Nephron (organoid): ENCODE results near the gene VPS4B.
"Not testable (repeated sequence)": the region's sequence is repeated elsewhere in the genome, so short reads cannot be mapped to it uniquely, and the experiment has no call there.

Experiments used
- H3K27ac Mint-ChIP-seq, 3 experiments: 2 replicates each; pipeline ENCODE4 v1.8.0; 2020; ENCODE audit warnings: mixed read lengths in 3 of 3, mild to moderate bottlenecking in 2 of 3, moderate library complexity in 1 of 3
- H3K27me3 Mint-ChIP-seq: 2 replicates; pipeline ENCODE4 v1.8.0; 2021; ENCODE audit warnings: low read depth, mild to moderate bottlenecking, moderate library complexity, mixed read lengths
- H3K36me3 Mint-ChIP-seq: 2 replicates; pipeline ENCODE4 v1.8.0; 2020; ENCODE audit warnings: low read depth, mixed read lengths
- H3K4me1 Mint-ChIP-seq: 2 replicates; pipeline ENCODE4 v1.8.0; 2020; ENCODE audit warnings: mixed read lengths
- H3K4me3 Mint-ChIP-seq, 3 experiments: 2 replicates each; pipeline ENCODE4 v1.8.0; 2020; ENCODE audit warnings: mild to moderate bottlenecking in 3 of 3, mixed read lengths in 3 of 3, moderate library complexity in 2 of 3
- H3K9me3 Mint-ChIP-seq: 2 replicates; pipeline ENCODE4 v1.8.0; 2020; ENCODE audit warnings: mixed read lengths
- CTCF ChIP-seq, 3 experiments: fragments of 200-600 bp; sonication (generic); IDR thresholded peaks; one replicate each; pipeline ENCODE4 v1.5.0; 2021; ENCODE audit warnings: antibody characterized with exemption in 3 of 3; ENCODE audit not compliant: unreplicated experiment in 3 of 3

Gene VPS4B

GRCh38 chr18:63366213-63367052, 55.8 kb downstream of the VPS4B start:
- Mint-ChIP-seq H3K27me3 (no peaks in the 10 kb centered on the region), H3K9me3 (no peaks in the 10 kb centered on the region), H3K4me3 (peak overlapping the region; percentile 92 to 93 (median 93)), H3K27ac (peak overlapping the region; percentile 61 to 87 (median 70)), H3K4me1 (peaks cover 31% of the 10 kb centered on the region), H3K36me3 (peaks cover 25% of the 10 kb centered on the region)
- no peak for TF ChIP-seq CTCF (IDR thresholded peaks at IDR 0.05; ENCODE audit: unreplicated experiment in 3 of 3)

GRCh38 chr18:63365876-63366212, 56.4 kb downstream of the VPS4B start:
- peaks cover 25% of the 10 kb centered on the region for H3K36me3 Mint-ChIP-seq
- peaks cover 31% of the 10 kb centered on the region for H3K4me1 Mint-ChIP-seq
- H3K9me3 Mint-ChIP-seq: no peaks in the 10 kb centered on the region
- H3K27me3 Mint-ChIP-seq: no peaks in the 10 kb centered on the region
- H3K4me3 Mint-ChIP-seq: peak overlapping the region; percentile 92 to 93 (median 93)
- TF ChIP-seq CTCF (IDR thresholded peaks at IDR 0.05; ENCODE audit: unreplicated experiment in 3 of 3): no peak
- H3K27ac Mint-ChIP-seq: peak overlapping the region; percentile 61 to 87 (median 70)

- Mint-ChIP-seq H3K9me3 (no peaks in the 10 kb centered on the region), H3K4me1 (peaks cover 30% of the 10 kb centered on the region), H3K27ac (no peak overlapping the region), H3K36me3 (peaks cover 33% of the 10 kb centered on the region), H3K27me3 (no peaks in the 10 kb centered on the region), H3K4me3 (no peak overlapping the region)
- no peak for TF ChIP-seq CTCF (IDR thresholded peaks at IDR 0.05; ENCODE audit: unreplicated experiment in 3 of 3)
Measured at GRCh38 chr18:63363951-63364350, 58.3 kb downstream of the VPS4B start.

GRCh38 chr18:63363420-63363819, 58.9 kb downstream of the VPS4B start:
- not testable (repeated sequence) for H3K9me3 Mint-ChIP-seq, H3K27me3 Mint-ChIP-seq, H3K4me3 Mint-ChIP-seq, H3K27ac Mint-ChIP-seq
- Mint-ChIP-seq H3K36me3 (peaks cover 33% of the 10 kb centered on the region), H3K4me1 (peaks cover 25% of the 10 kb centered on the region)

- no peaks in the 10 kb centered on the region for H3K27me3 Mint-ChIP-seq
- H3K36me3 Mint-ChIP-seq: peaks cover 55% of the 10 kb centered on the region
- TF ChIP-seq CTCF (IDR thresholded peaks at IDR 0.05; ENCODE audit: unreplicated experiment in 3 of 3): no peak
- no peak overlapping the region for H3K27ac Mint-ChIP-seq
- H3K4me1 Mint-ChIP-seq: no peaks in the 10 kb centered on the region
- H3K9me3 Mint-ChIP-seq: no peaks in the 10 kb centered on the region
- H3K4me3 Mint-ChIP-seq: no peak overlapping the region
Measured at GRCh38 chr18:63356272-63356896, 65.9 kb downstream of the VPS4B start.

GRCh38 chr18:63350230-63350629, 72.0 kb downstream of the VPS4B start:
- Mint-ChIP-seq H3K4me1 (no peaks in the 10 kb centered on the region), H3K27ac (no peak overlapping the region), H3K36me3 (peaks cover 62% of the 10 kb centered on the region), H3K9me3 (no peaks in the 10 kb centered on the region), H3K4me3 (no peak overlapping the region), H3K27me3 (no peaks in the 10 kb centered on the region)
- TF ChIP-seq CTCF (IDR thresholded peaks at IDR 0.05; ENCODE audit: unreplicated experiment in 3 of 3): no peak
